ENCODE results near the gene C1orf159.
A peak's percentile ranks its signal among the peaks of the same experiment; 100 is the strongest.
"Not testable (repeated sequence)": the region's sequence is repeated elsewhere in the genome, so short reads cannot be mapped to it uniquely, and the experiment has no call there.

C1orf159 gene

GRCh38 chr1:1079408-1080121 lies 36.3 kb downstream of the C1orf159 start:
- DNase-seq: peak; percentile 15

- not testable (repeated sequence) for DNase-seq
Observed at GRCh38 chr1:1077396-1077795, 38.5 kb downstream of the C1orf159 start.

GRCh38 chr1:1075148-1075935 lies 40.5 kb downstream of the C1orf159 start:
- DNase-seq: no peak

- no peak for DNase-seq
Observed at GRCh38 chr1:1074631-1075147, 41.2 kb downstream of the C1orf159 start.

GRCh38 chr1:1073743-1074587 lies 41.9 kb downstream of the C1orf159 start, which contains the start of gene RNF223:
TSS of gene RNF223 (minus strand) at chr1:1074306. CDS start at chr1:1072566, 1,740 bp downstream.
- no peak for DNase-seq

GRCh38 chr1:1072849-1073742 lies 42.8 kb downstream of the C1orf159 start:
- no peak for DNase-seq

- no peak for DNase-seq
Observed at GRCh38 chr1:1072299-1072848, 43.5 kb downstream of the C1orf159 start.

- no peak for DNase-seq
Observed at GRCh38 chr1:1071486-1072298, 44.2 kb downstream of the C1orf159 start.

- no peak for DNase-seq
Observed at GRCh38 chr1:1069711-1070676, 45.9 kb downstream of the C1orf159 start.

- peak; percentile 5 for DNase-seq
Observed at GRCh38 chr1:1069056-1069710, 46.7 kb downstream of the C1orf159 start.

GRCh38 chr1:1068517-1069055 lies 47.3 kb downstream of the C1orf159 start:
- DNase-seq: no peak

GRCh38 chr1:1067860-1068516 lies 47.9 kb downstream of the C1orf159 start:
- no peak for DNase-seq

GRCh38 chr1:1067284-1067859 lies 48.5 kb downstream of the C1orf159 start:
- DNase-seq: no peak

GRCh38 chr1:1066403-1067283 lies 49.2 kb downstream of the C1orf159 start:
- no peak for DNase-seq

- not testable (repeated sequence) for DNase-seq
Observed at GRCh38 chr1:1065940-1066304, 50.0 kb downstream of the C1orf159 start.

- DNase-seq: no peak
Observed at GRCh38 chr1:1065265-1065939, 50.5 kb downstream of the C1orf159 start.
